ENCODE data around the gene TMEM131L. TPM values are rescaled to one million over a fixed set of nuclear protein-coding genes. Genes with fewer than 3 reads are reported as not detected.
"Not testable (repeated sequence)": the region's sequence is repeated elsewhere in the genome, so short reads cannot be mapped to it uniquely, and the experiment has no call there.

The TMEM131L gene
- total RNA-seq, 2 experiments from 2014 or later = 25.2 to 26.3 TPM

DNA sequence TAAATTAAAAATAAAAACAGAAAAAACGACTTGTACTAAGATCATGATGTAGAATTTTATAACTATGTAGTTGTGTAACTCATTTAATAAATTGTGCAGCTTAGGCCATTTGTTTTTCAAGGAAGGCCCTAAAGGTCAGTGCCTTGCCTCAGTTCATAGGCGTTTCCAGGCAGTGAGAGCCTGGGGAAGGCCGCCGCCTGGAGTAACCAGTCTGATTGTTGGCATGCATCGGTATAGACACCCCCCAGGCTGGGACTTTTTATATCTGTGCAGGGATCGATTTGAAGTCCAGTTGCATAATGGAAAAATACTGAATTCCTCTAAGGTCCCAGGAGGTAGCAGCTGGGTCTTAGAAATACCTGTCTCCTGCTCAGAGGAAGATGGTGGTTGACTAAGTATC is 77.2 kb downstream of the TMEM131L start:
- H3K4me3 Mint-ChIP-seq = no peak overlapping the region
- peaks cover 26% of the 10 kb centered on the region for H3K4me1 Mint-ChIP-seq
- ChIA-PET POLR2A (interaction anchor here (1.3 to 1.7 kb wide), 2 partner anchors 14 to 78 kb away, joined by 3 read pairs; no protein-coding TSS in a partner anchor), CTCF (interaction anchor here (0.9 kb wide), 1 partner anchor 31 kb away, joined by 3 read pairs; no protein-coding TSS in a partner anchor)
- peaks cover 13% of the 10 kb centered on the region for H3K36me3 Mint-ChIP-seq (ENCODE audit: low read depth)
- no peaks in the 10 kb centered on the region for H3K27me3 Mint-ChIP-seq
- no peaks in the 10 kb centered on the region for H3K9me3 Mint-ChIP-seq
- no peak for DNase-seq
- no peak overlapping the region for H3K27ac Mint-ChIP-seq

DNA sequence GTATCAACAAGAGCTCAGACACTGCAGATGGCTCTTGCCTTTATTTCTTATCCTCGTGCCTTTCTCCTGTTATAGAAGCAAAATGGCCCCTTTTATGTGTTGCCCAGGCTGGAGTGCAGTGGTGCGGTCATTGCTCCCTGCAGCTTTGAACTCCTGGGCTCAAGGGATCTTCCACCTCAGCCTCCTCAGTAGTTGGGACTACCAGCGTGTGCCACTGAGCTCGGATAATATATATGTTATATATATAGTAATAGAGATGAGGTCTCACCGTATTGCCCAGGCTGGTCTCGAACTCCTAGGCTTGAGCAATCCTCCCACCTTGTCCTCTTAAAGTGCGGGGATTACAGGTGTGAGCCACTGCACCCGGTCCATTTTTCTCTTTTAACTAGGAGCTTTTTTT is 79.7 kb downstream of the TMEM131L start:
- ChIA-PET POLR2A (interaction anchor here (1.3 kb wide), 1 partner anchor 15 kb away, joined by 5 read pairs; no protein-coding TSS in a partner anchor), CTCF (interaction anchor here (1.7 kb wide), 1 partner anchor 21 kb away, joined by 3 read pairs; no protein-coding TSS in a partner anchor)
- Mint-ChIP-seq H3K36me3 (ENCODE audit: low read depth) (peaks cover 16% of the 10 kb centered on the region), H3K27me3 (no peaks in the 10 kb centered on the region), H3K4me3 (no peak overlapping the region), H3K9me3 (no peaks in the 10 kb centered on the region), H3K4me1 (peaks cover 28% of the 10 kb centered on the region), H3K27ac (no peak overlapping the region)
- no peak for DNase-seq

DNA sequence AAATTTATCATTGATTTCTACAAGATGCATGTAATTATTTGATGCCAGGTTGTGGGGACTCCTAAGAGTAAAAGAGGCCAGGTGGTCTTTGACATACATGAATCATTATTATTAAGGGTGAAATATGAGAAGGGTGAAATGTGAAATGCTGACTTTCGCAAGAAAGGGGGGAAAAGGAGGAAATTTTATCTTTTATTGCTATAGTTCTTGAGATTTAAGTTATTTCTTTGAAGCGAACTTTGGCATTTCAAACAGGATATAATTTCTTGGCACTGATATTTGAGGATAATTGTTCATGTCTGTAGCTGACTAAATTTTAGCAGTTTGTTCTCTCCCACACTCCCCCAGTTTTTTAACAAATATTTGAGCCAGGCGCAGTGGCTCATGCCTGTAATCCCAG is 80.1 kb downstream of the TMEM131L start:
- Mint-ChIP-seq H3K4me3 (no peak overlapping the region), H3K27me3 (no peaks in the 10 kb centered on the region), H3K4me1 (peaks cover 23% of the 10 kb centered on the region), H3K27ac (no peak overlapping the region), H3K9me3 (no peaks in the 10 kb centered on the region), H3K36me3 (ENCODE audit: low read depth) (peaks cover 18% of the 10 kb centered on the region)
- no peak for DNase-seq
- ChIA-PET POLR2A (interaction anchor here (1.3 kb wide), 1 partner anchor 15 kb away, joined by 5 read pairs; no protein-coding TSS in a partner anchor), CTCF (no interaction called here)

DNA sequence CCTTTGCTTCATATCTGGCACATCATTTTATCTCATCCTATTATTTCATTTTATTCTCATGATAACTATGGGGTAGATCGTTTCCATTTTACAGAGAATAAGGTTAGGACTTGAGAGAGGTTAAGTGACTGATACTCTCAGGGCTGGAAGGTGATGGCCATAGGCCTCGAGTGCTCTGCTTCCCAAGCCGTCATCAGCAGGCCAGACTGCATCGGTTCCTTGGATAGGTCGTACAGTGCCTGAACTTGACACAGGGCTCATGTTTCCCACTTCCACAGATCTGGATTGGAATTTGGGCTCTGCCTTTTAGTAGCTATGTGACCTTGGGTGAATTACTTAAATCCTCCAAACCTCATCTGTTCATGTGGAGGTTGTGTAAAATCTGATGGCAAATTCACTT is 81.4 kb downstream of the TMEM131L start:
- Mint-ChIP-seq H3K27me3 (no peaks in the 10 kb centered on the region), H3K36me3 (ENCODE audit: low read depth) (peaks cover 13% of the 10 kb centered on the region), H3K27ac (no peak overlapping the region), H3K9me3 (no peaks in the 10 kb centered on the region), H3K4me3 (no peak overlapping the region), H3K4me1 (peaks cover 11% of the 10 kb centered on the region)
- CTCF ChIA-PET = interaction anchor here (0.6 to 1.5 kb wide), 3 partner anchors 26 to 584 kb away, joined by 3 to 6 read pairs (median 4); partner anchors contain the start of gene TMEM131L
- no peak for DNase-seq
- POLR2A ChIA-PET = no interaction called here

DNA sequence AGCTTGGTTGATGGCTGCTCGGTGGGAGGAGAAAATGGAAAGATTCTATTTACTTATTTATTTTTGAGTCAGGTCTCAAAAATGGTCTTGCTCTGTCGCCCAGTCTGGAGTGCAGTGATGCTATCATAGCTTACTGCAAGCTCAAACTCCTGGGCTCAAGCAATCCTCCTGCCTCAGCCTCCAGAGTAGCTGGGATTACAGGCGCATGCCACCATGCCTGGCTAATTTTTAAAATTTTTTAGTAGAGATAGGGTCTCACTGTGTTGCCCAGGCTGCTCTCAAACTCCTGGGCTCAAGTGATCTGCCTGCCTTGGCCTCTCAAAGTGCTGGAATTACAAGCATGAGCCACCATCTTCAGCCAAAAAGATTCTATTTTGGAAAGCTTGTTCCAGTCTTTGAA is 82.7 kb downstream of the TMEM131L start:
- H3K9me3 Mint-ChIP-seq, H3K4me3 Mint-ChIP-seq, H3K27ac Mint-ChIP-seq, DNase-seq, H3K27me3 Mint-ChIP-seq: not testable (repeated sequence)
- Mint-ChIP-seq H3K36me3 (ENCODE audit: low read depth) (peaks cover 14% of the 10 kb centered on the region), H3K4me1 (peaks cover 14% of the 10 kb centered on the region)
- ChIA-PET CTCF (interaction anchor here (0.5 to 1.4 kb wide), 2 partner anchors 25 to 185 kb away, joined by 4 read pairs; no protein-coding TSS in a partner anchor), POLR2A (interaction anchor here (1.2 kb wide), 1 partner anchor 82 kb away, joined by 3 read pairs; the partner anchor contains the start of gene TMEM131L)

DNA sequence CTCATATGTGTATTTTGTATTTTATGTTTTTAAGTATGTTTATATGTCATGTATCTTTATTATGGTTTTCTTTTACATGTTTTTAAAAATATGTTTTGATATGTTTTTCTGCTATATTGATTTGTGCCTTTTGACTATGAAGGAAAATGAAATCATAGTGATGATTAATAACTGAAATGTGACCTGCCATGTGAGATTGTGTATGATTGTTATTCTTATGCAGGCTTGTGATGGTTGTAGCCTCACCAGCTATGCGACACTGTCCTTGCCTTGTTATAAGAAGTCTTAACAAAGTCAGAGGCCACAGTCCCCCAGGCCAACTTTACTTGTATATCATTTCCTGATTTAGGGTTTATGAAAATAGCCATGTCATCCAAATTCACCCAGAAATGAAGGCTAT is 83.2 kb downstream of the TMEM131L start:
- Mint-ChIP-seq H3K27ac (no peak overlapping the region), H3K9me3 (no peaks in the 10 kb centered on the region), H3K27me3 (no peaks in the 10 kb centered on the region), H3K36me3 (ENCODE audit: low read depth) (peaks cover 14% of the 10 kb centered on the region), H3K4me3 (no peak overlapping the region), H3K4me1 (peaks cover 14% of the 10 kb centered on the region)
- ChIA-PET POLR2A (interaction anchor here (1.2 kb wide), 1 partner anchor 83 kb away, joined by 3 read pairs; the partner anchor contains the start of gene TMEM131L), CTCF (interaction anchor here (1.4 kb wide), 1 partner anchor 25 kb away, joined by 4 read pairs; no protein-coding TSS in a partner anchor)
- DNase-seq = no peak

DNA sequence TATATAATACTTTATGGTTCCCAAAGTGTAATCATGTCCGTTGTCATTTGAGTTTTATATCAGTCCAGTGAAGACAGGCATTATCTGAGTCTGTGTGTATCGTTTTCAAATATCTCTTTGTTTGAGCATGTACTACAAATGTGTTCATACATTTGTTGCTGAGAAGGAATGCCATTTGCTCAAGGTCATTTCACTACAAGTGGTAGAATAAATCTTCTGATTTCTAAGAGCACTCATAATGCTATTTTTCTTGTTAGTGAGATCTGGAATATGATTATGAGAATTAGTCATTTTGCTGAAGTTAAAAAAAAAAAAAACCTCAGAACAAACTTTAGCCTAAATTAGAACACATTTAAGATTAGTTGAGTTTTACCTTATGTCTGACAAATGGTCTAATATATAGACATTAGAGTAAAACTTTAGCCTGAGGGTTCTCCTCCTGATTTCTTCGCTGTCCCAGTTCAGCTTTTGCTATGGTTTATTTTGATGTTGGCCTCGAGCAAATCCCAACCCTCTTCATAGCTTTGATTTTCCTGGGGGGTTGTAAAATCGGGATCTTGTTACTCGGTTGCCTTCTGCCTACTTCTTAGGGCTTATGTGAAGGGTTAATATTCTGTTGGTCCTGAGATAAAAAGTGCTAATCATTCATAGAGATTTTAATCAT is 87.1 kb downstream of the TMEM131L start:
- DNase-seq = no peak
- ChIA-PET CTCF (no interaction called here), POLR2A (interaction anchor here (0.8 to 1.7 kb wide), 3 partner anchors 12 to 87 kb away, joined by 3 to 4 read pairs (median 3); partner anchors contain the start of gene TMEM131L)
- H3K27me3 Mint-ChIP-seq = no peaks in the 10 kb centered on the region
- no peak overlapping the region for H3K27ac Mint-ChIP-seq
- H3K36me3 Mint-ChIP-seq (ENCODE audit: low read depth) = peaks cover 28% of the 10 kb centered on the region
- no peaks in the 10 kb centered on the region for H3K9me3 Mint-ChIP-seq
- H3K4me1 Mint-ChIP-seq = peaks cover 14% of the 10 kb centered on the region
- no peak overlapping the region for H3K4me3 Mint-ChIP-seq

DNA sequence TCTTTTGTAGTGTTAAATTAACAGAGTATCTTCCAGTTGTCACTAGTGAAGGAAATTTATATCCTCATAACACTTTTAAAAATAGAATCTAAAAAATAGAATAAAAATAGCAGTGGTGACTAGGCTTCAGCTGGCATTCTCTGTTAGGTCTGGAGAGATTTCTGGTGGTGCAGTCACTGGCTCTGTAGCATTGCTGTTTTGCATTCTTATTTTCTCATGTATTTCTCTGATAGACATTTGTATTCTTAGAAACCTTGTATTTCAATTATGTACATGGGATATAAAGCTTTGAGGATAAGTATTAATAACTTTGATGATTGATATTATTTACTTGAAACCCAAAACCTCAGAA is 87.6 kb downstream of the TMEM131L start:
- H3K4me1 Mint-ChIP-seq = peaks cover 10% of the 10 kb centered on the region
- POLR2A ChIA-PET = interaction anchor here (0.8 kb wide), 1 partner anchor 87 kb away, joined by 3 read pairs; the partner anchor contains the start of gene TMEM131L
- H3K27me3 Mint-ChIP-seq = no peaks in the 10 kb centered on the region
- no peaks in the 10 kb centered on the region for H3K9me3 Mint-ChIP-seq
- peaks cover 28% of the 10 kb centered on the region for H3K36me3 Mint-ChIP-seq (ENCODE audit: low read depth)
- H3K27ac Mint-ChIP-seq = no peak overlapping the region
- no peak overlapping the region for H3K4me3 Mint-ChIP-seq
- CTCF ChIA-PET = no interaction called here
- no peak for DNase-seq

DNA sequence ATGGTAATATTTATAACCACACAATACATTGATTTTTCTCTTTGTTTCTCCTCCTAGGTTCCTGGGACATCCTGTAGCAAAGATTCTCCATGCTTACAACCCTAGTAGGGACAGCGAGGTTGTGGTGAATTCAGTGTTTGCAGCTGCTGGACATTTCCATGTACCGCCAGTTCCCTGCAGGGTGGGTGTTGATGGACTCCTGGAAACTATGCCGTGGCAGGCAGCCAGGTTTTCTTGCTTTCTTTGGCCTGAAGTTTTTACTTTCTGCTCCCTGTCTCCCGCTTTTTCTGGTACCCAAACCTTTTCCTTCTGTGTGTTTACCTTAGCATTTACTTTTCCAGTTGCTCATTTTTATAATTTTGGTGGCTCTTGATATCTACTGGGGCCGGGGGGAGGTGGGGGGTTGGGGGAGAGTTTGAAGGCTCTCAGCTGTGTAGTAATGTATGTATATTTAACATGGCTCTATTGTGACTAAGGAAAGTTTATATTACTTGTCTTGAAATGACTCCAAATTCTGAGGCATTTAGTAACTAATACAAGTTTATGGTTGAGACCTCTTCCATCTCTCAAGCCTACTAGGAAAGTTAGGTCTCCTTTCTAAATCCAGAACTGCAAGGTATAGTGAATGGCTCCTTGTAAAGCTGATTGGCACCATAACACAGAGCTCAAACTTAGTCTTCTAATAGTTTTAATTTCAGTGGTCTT is 89.7 kb downstream of the TMEM131L start:
- POLR2A ChIA-PET = no interaction called here
- CTCF ChIA-PET = interaction anchor here (1.5 kb wide), 1 partner anchor 18 kb away, joined by 4 read pairs; no protein-coding TSS in a partner anchor

DNA sequence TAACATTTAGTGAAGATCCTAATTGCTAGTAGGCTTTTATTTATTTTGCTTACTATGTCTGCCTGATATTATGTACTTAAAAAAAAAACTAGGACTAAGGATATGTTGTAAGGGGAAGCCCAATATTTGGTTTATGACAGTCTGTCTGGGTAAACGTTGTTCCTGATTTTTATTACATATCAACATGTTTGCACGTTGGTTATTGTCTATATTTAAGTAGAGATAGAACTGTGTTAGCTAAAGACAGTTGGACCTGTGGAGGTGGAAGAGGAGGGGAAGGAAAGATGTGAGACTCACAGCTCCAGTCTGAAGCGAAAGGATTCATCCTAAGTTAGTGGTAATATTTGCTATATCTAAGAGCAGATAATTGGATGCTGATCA is 90.3 kb downstream of the TMEM131L start:
- ChIA-PET CTCF (interaction anchor here (1.5 kb wide), 1 partner anchor 17 kb away, joined by 4 read pairs; no protein-coding TSS in a partner anchor), POLR2A (no interaction called here)
- no peak overlapping the region for H3K27ac Mint-ChIP-seq
- no peaks in the 10 kb centered on the region for H3K27me3 Mint-ChIP-seq
- no peak overlapping the region for H3K4me3 Mint-ChIP-seq
- no peak for DNase-seq
- H3K36me3 Mint-ChIP-seq (ENCODE audit: low read depth) = peaks cover 44% of the 10 kb centered on the region
- H3K4me1 Mint-ChIP-seq = peaks cover 13% of the 10 kb centered on the region
- H3K9me3 Mint-ChIP-seq = peaks cover 7% of the 10 kb centered on the region

More for the DNA sequence above, 89.7 kb downstream of the TMEM131L start:
- Mint-ChIP-seq H3K4me1 (peaks cover 9% of the 10 kb centered on the region), H3K4me3 (no peak overlapping the region), H3K36me3 (ENCODE audit: low read depth) (peaks cover 41% of the 10 kb centered on the region), H3K9me3 (peaks cover 5% of the 10 kb centered on the region), H3K27me3 (no peaks in the 10 kb centered on the region), H3K27ac (no peak overlapping the region)
- no peak for DNase-seq

DNA sequence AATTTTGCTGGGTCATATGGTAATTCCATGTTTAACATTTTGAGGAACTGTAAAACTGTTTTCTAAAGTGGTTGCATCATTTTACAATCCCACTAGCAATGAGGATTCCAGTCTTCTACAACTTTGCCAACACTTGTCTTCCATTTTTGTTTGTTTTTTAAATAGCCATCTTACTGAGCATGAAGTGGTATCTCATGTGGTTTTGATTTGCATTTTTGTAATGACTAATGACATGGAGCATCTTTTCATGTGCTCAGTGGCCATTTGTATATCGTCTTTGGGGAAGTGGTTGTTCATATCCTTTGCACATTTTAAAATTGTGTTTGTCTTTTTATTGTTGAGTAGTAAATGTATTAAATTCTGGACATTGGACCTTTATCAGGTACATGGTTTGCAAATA is 94.7 kb downstream of the TMEM131L start:
- CTCF ChIA-PET = no interaction called here
- H3K36me3 Mint-ChIP-seq (ENCODE audit: low read depth) = peaks cover 63% of the 10 kb centered on the region
- no peak for DNase-seq
- H3K27ac Mint-ChIP-seq = no peak overlapping the region
- H3K9me3 Mint-ChIP-seq = peaks cover 9% of the 10 kb centered on the region
- H3K27me3 Mint-ChIP-seq = no peaks in the 10 kb centered on the region
- peaks cover 16% of the 10 kb centered on the region for H3K4me1 Mint-ChIP-seq
- H3K4me3 Mint-ChIP-seq = no peak overlapping the region
- POLR2A ChIA-PET = no interaction called here

DNA sequence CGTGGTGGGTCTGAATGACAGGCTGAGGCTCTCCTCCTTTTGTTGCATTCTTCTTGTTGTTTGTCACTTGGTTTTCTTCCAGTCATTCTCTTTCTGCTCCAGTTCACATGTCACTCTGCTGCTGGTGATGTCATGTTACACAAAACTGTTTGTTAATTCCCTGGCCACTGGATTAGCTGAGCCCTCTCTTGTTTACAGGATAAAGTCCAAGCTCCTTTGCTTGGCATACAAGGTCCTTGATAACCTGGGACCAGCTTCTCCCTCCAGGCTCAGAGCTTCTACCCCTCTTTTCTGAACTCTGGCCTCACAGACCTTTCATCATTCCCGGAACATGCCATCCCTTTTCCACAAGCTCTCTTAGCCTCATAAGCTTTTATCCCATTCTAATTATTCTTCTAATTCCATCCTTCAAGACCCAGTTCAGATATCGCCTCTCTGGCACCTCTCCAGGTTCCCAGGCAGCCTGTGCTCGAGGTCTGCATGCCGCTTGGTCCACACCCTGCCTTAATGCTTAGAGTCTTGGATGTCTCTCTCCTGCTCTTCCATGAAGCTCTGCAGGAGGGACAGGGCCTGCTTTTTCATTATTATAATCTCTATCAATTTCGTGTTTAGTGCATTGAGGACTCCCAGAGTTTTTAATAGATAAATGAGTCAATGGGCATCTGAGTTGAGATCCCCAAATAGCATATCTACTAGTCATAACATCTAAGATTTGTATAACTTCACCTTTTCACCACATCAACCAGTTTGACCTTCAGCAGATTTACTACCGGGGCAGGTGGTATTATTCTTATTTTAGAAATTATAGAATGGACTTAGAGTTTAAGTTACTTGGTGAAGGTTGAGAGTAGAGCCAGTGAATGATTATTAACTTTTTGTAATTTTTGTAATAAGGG is 98.7 kb downstream of the TMEM131L start:
- no peak overlapping the region for H3K4me3 Mint-ChIP-seq
- ChIA-PET POLR2A (interaction anchor here (1.6 kb wide), 1 partner anchor 106 kb away, joined by 3 read pairs; no protein-coding TSS in a partner anchor), CTCF (interaction anchor here (2.2 kb wide), 1 partner anchor 9 kb away, joined by 8 read pairs; no protein-coding TSS in a partner anchor)
- no peak for DNase-seq
- no peaks in the 10 kb centered on the region for H3K27me3 Mint-ChIP-seq
- H3K9me3 Mint-ChIP-seq = peaks cover 9% of the 10 kb centered on the region
- peaks cover 48% of the 10 kb centered on the region for H3K36me3 Mint-ChIP-seq (ENCODE audit: low read depth)
- H3K27ac Mint-ChIP-seq = no peak overlapping the region
- peaks cover 16% of the 10 kb centered on the region for H3K4me1 Mint-ChIP-seq

All from activated CD4-positive, alpha-beta memory T cell treated with anti-CD3 and anti-CD28 coated beads, Interleukin-2, amount 10 ng/mL, durations not matched to agents 7 days and 5 days (primary cell).